Measurements from ENCODE around the gene ACSM2B. TPM values are rescaled to one million over a fixed set of nuclear protein-coding genes. Genes with fewer than 3 reads are reported as not detected.
"Not testable (repeated sequence)": the region's sequence is repeated elsewhere in the genome, so short reads cannot be mapped to it uniquely, and the experiment has no call there.

Gene ACSM2B
- total RNA-seq, 1 experiment from 2014 or later, result not detected

DNA sequence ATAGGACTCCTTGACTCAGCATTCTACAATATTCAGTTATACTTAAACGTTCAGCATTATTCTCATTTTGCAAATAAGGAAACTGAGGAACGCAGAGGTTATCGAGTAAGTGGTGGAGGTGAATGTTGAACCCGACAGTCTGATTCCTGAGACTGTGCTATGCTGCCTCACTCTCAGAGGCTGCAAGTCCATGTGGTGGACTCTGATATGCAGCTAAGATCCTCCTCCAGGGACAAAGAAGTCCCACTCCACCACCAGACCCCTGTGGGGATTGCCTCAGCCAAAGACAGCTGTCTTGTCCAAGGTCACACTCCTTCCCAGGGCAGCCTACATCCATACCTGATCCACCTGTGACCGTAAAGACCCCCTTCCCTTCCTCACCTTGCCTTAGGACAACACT lies 37.5 kb downstream of the ACSM2B start:
- no peak for DNase-seq (ENCODE audit: extremely low read depth, low read depth)

DNA sequence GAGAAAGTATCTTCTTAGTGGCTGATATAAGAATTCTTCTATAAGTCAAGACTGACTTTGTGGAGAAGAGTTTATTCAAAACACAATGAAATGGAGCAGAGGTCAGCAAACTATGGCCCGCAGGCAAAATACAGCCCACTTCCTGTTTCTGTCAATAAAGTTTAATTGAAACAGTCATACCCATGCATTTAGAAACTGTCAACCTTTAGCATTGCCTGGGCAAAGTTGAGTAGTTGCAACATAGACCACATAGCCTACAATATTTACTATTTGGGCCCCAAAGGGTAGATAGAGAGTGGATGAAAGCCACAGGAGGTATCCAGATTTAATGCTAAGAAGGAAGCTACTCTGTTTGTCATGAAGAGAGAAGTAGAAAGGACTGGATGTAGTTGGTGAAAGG lies 38.0 kb downstream of the ACSM2B start:
- DNase-seq (ENCODE audit: extremely low read depth, low read depth), result no peak

GRCh38 chr16:20536669-20537068 lies 39.5 kb downstream of the ACSM2B start:
- not testable (repeated sequence) for DNase-seq (ENCODE audit: extremely low read depth, low read depth)

DNA sequence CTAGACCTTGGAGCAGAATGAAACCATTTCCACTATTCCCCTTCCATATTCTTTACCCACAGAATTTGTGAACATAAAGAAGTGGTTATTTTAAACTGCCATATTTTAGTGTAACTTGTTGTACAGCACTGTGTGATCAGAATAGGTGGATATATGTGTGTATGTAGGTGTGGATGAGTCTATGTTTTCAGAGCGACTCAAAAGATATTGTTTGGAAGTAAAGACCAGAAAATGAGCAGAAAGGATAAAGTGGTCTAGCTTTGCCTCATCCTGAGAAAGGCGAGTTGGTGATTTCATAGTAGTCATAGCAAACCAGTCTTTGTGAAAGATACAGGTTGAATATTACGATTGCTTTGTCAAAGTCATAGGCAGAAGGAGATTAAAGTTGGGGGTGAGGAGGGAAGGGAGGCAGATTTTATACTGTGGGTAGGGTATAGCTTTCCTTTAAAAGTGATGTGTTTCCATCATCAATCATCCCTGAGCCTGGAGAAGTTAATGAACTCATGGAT lies 43.8 kb downstream of the ACSM2B start:
- not testable (repeated sequence) for DNase-seq (ENCODE audit: extremely low read depth, low read depth)

GRCh38 chr16:20531795-20532194 lies 44.4 kb downstream of the ACSM2B start:
- DNase-seq (ENCODE audit: extremely low read depth, low read depth), result not testable (repeated sequence)

GRCh38 chr16:20520103-20520502 lies 56.1 kb downstream of the ACSM2B start:
- no peak for DNase-seq (ENCODE audit: extremely low read depth, low read depth)

GRCh38 chr16:20519231-20519630 lies 56.9 kb downstream of the ACSM2B start:
- no peak for DNase-seq (ENCODE audit: extremely low read depth, low read depth)

- no peak for DNase-seq (ENCODE audit: extremely low read depth, low read depth)
These were observed 59.0 kb downstream of the ACSM2B start for GRCh38 chr16:20517149-20517548.

DNA sequence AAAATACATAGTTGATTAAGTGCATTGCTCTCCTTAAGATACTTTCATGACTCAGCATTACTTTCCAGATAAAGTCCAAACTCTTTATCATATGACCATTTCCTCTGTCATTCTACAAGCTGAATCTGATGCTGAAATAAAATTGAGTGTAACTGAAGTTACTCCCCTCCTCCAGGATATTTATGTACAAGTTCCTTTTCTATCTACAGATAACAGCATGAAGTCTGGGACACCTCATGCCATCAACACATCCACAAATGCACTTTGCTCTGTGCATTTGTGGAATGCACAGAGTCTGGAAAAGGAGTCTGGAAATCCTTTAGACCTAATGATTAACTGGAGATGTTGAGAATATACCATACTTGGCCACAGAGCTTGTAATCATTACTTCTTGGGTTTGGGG lies 60.5 kb downstream of the ACSM2B start:
- no peak for DNase-seq (ENCODE audit: extremely low read depth, low read depth)

- DNase-seq (ENCODE audit: extremely low read depth, low read depth), result no peak
These were observed 65.8 kb downstream of the ACSM2B start for GRCh38 chr16:20510323-20510722.

DNA sequence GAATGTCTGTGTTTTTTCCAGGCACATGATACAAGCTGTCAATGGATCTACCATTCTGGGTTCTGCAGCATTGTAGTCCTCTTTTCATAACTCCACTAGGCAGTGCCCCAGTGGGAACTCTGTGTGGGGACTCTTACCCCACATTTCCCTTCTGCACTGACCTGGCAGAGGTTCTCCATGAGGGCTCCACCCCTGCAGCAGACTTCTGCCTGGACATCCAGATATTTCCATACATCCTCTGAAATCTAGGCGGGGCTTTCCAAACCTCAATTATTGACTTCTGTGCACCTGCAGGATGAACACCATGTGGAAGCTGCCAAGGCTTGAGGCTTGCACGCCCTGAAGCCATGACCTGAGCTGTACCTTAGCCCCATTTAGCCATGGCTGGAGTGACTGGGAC lies 68.9 kb downstream of the ACSM2B start:
- no peak for DNase-seq (ENCODE audit: extremely low read depth, low read depth)

GRCh38 chr16:20504418-20504817 lies 71.7 kb downstream of the ACSM2B start:
- DNase-seq (ENCODE audit: extremely low read depth, low read depth), result no peak

DNA sequence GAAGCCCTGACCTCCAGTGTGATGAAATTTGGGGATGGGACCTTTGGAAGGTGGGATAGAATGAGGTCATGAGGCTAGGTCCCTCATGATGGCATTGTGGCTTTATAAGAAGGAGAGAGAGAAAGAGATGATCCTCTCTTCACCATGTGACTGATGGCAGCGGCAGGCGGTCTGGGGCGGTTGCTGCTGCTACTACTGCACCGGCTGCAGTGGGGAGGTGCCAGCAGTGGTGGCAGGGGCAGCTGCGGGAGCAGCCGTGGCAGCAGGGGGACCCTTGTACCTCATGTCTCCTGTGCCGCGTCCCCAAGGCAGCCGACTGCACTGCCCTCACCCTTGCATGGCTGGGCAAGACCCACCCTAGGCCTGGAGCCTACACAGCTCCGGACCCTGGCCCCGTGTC lies 84.7 kb downstream of the ACSM2B start:
- not testable (repeated sequence) for DNase-seq (ENCODE audit: extremely low read depth, low read depth)

DNA sequence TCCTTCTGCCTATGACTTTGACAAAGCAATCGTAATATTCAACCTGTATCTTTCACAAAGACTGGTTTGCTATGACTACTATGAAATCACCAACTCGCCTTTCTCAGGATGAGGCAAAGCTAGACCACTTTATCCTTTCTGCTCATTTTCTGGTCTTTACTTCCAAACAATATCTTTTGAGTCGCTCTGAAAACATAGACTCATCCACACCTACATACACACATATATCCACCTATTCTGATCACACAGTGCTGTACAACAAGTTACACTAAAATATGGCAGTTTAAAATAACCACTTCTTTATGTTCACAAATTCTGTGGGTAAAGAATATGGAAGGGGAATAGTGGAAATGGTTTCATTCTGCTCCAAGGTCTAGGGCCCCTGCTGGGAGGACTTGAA lies 85.2 kb downstream of the ACSM2B start:
- not testable (repeated sequence) for DNase-seq (ENCODE audit: extremely low read depth, low read depth)

Small RNA genes within 50 kb of the gene (small RNA-seq; reads per million reads assigned to genes)
- 0 reads per million in 2 experiments for gene AC141273.3

Other genes with a start within 250 kb of the ACSM2B start
- not detected in 2 replicates for gene GP2, start 248.9 kb downstream of the ACSM2B start, total RNA-seq (2014; rRNA removed; shearing (Covaris generic))
- not detected in 2 replicates for gene UMOD, start 223.7 kb downstream of the ACSM2B start, total RNA-seq (2014; rRNA removed; shearing (Covaris generic))
- not detected in 2 replicates for gene PDILT, start 171.6 kb downstream of the ACSM2B start, total RNA-seq (2014; rRNA removed; shearing (Covaris generic))
- not detected in 2 replicates for gene ACSM5, start 166.8 kb downstream of the ACSM2B start, total RNA-seq (2014; rRNA removed; shearing (Covaris generic))
- gene ACSM2A, start 124.8 kb downstream of the ACSM2B start, total RNA-seq (2014; rRNA removed; shearing (Covaris generic)), result not detected in 2 replicates
- not detected in 2 replicates for gene ACSM1, start 121.3 kb upstream of the ACSM2B start, total RNA-seq (2014; rRNA removed; shearing (Covaris generic))
- 63.6 and 65.1 TPM in 2 replicates for gene THUMPD1, start 165.5 kb upstream of the ACSM2B start, total RNA-seq (2014; rRNA removed; shearing (Covaris generic))
- 1.6 and 2.1 TPM in 2 replicates for gene ACSM3, start 187.6 kb upstream of the ACSM2B start, total RNA-seq (2014; rRNA removed; shearing (Covaris generic))
- 29.1 and 38.4 TPM in 2 replicates for gene ERI2, start 230.1 kb upstream of the ACSM2B start, total RNA-seq (2014; rRNA removed; shearing (Covaris generic))
- gene REXO5, start 230.2 kb upstream of the ACSM2B start, total RNA-seq (2014; rRNA removed; shearing (Covaris generic)), result 6.1 and 6.5 TPM in 2 replicates